Hepatocyte (in vitro differentiated cells): Measurements from ENCODE around the gene ENPP6.

Source experiments
- CTCF ChIP-seq: fragments of 200-600 bp; sonication (generic); IDR thresholded peaks from 2 replicates; pipeline ENCODE4 v1.5.1; 2016; ENCODE audit warnings: antibody characterized with exemption, mild to moderate bottlenecking; ENCODE audit not compliant: poor library complexity
- EZH2 ChIP-seq: fragments of 200-600 bp; sonication (generic); IDR thresholded peaks from 2 replicates; pipeline ENCODE4 v1.6.1; 2016; ENCODE audit warnings: antibody characterized with exemption, mild to moderate bottlenecking, borderline replicate concordance
- EZH2phosphoT487 ChIP-seq: fragments of 200-600 bp; sonication (generic); IDR thresholded peaks from one replicate; pipeline ENCODE4 v1.6.1; 2018; ENCODE audit warnings: antibody characterized with exemption, mild to moderate bottlenecking, low read depth, moderate library complexity; ENCODE audit not compliant: unreplicated experiment, severe bottlenecking

- TF ChIP-seq EZH2phosphoT487 (no peak), CTCF (no peak), EZH2 (no peak)
Measured at GRCh38 chr4:184261246-184261645, 43.6 kb upstream of the ENPP6 start.
